Stimulated activated CD8-positive, alpha-beta memory T cell treated with anti-CD3 and anti-CD28 coated beads, Interleukin-15, amount 100 ng/mL, for 1 hour (primary cell): ENCODE data around the gene HINT3.
"Not testable (repeated sequence)": the region's sequence is repeated elsewhere in the genome, so short reads cannot be mapped to it uniquely, and the experiment has no call there.

Experiments
- DNase-seq: peaks from one replicate; pipeline ENCODE4 v3.0.0-alpha.2; 2020; ENCODE audit warnings: low read depth

Gene HINT3

GRCh38 chr6:125956506-125957390 lies at the start of gene HINT3:
Gene HINT3 (plus strand): TSS chr6:125956770. CDS start chr6:125956978, 208 bp downstream.
- peak; percentile 97 for DNase-seq

- no peak for DNase-seq
Measured at GRCh38 chr6:125910527-125910926, 46.0 kb upstream of the HINT3 start.

- not testable (repeated sequence) for DNase-seq
Measured at GRCh38 chr6:125911051-125911451, 45.5 kb upstream of the HINT3 start.

- DNase-seq: not testable (repeated sequence)
Measured at GRCh38 chr6:125912430-125912829, 44.1 kb upstream of the HINT3 start.

- no peak for DNase-seq
Measured at GRCh38 chr6:125913145-125913544, 43.4 kb upstream of the HINT3 start.

GRCh38 chr6:125913864-125914351 lies 42.7 kb upstream of the HINT3 start:
- no peak for DNase-seq

DNA sequence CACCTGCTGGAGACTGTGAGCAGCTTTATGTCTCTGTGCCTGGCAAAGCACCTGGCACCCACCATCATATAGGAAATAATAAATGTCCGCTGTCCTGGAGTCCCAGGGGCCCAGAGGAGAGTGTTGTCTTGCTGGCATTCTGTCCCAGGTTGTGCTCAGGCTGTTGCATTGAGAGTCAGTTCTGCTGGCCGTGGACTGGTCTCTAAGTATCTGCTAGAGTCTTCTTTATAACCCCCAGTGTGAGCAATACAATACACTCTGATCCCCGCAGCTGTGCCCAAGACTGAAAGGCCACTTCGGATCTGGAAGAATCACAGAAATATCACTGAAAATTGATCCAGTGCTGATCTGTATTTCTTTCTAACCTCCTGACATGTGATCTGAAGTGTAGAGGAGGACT lies 38.3 kb upstream of the HINT3 start:
- no peak for DNase-seq

DNA sequence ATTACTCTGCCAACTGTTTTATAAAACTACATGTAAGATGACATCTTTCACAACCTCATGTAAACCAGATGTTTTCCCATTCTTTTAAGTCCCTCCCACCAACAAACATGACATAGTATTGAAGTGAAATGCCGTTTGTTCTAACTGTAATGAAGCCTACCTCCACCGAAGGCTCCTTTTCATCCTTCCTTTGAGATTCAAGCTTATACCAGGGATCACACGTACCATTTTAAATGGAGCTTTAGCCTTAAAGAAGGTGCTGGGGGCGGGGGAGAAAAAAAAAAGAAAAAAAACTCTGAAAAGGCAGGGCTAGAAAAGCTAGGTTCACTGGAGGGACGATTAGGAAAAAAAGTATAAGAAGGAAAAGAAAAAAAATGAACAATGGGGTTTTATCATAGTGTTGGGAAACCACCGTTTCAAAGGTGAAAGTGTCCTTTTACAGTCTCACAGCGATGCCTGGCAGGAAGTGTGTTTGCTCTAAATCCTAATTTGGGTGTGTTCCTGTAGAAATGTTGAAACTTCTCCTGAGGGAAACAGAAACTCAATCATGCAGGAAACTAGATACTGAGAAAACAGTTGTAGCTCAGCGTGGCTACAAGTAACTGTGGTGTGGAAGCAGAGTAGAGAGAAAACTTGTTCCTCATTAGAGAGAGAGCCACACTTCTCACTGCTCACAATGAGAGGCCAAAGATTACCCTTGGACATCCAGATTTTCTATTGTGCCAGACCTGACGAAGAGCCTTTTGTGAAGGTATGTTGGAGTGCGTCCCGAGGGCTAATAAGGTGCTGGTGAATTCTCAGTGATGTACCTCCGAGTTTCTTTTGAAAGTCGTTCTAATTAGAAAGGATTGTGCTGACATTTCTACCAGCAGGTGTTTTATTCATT lies 37.6 kb upstream of the HINT3 start:
- no peak for DNase-seq

DNA sequence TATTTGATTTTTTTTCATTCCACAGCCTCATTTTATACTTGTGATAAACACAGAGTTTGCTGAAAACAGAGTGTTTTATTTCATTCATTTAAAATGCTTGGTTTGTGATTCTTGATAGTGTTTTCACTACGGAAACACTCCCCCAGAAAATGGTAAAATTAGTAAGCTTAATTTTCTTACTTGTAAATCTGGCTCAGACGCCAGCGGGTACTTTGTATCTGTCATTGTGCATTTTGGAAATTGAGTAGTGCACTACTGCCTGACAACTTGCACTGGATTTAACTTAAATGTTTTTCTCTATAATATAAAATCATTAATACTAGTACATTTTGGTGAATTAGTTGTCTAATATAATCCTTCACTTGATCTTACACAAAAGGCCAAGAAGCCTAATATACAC lies 37.0 kb upstream of the HINT3 start:
- no peak for DNase-seq

DNA sequence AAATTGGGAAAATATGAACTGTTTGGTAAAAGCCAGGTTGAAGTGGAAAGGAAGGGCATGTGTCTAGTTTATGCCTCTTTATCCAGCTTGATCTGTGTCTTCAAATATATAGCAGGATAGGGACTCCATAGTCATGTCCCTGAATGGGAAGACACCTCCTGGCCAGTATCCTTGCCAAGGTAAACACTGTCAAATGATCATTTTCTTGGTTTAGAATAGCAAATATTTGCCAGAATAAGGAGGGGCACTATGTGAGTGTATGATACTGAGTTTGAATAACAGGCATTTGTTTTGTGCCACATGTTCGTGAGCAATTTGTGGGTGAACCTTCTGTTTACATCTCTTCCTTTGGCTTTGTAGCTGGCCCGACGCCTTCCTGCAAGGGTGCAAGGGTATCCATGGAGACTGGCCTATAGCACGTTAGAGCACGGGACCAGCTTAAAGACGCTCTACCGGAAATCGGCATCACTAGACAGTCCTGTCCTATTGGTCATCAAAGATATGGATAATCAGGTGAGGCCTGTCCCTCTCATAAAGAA lies 34.2 kb upstream of the HINT3 start:
- no peak for DNase-seq

DNA sequence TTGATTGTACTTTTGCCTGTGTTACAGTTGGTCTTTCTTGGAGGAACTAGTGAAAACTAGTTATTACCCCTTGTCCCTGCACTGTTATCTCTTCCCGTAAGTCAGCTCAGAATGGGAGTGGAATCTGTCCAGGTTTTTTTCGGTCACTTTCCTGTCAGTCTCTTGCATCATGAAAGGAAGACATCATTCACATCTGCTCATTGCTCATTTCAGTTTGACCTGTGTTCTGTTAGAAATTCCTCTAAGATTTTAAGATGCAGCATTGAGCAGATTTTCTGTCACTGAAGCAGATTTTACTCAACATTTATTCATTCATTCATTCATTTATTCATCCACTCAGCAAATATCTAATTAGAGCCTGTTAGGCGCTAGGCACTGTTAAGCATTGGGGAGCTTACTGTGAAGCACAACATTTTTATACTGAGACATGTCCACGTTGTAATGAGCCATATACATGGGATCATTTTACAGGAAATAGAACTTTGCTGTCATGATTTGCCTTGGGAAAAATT lies 33.1 kb upstream of the HINT3 start:
- DNase-seq: no peak

GRCh38 chr6:125924169-125924568 lies 32.4 kb upstream of the HINT3 start:
- DNase-seq: no peak

- DNase-seq: no peak
Measured at GRCh38 chr6:125924697-125925358, 31.7 kb upstream of the HINT3 start.

GRCh38 chr6:125926711-125927110 lies 29.9 kb upstream of the HINT3 start:
- no peak for DNase-seq

DNA sequence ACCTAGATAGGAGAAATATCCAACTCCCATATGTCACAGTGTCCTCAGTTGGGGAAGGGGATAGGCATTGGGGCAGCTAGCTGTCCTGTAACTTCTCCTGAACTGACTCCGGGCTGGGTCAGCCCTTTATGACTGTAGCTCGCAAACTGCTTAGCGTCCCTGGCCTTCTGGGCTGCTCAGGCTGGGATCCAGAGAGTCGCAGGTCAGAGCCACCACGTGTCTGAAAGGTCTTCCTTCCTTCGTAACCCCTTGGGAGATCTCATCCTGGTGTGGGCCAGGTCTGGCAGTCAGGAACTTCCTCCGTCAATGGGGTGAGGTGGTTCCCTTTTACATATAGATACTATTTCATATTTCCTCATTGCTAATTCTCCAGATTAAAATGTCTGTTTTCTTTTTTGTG lies 28.8 kb upstream of the HINT3 start:
- no peak for DNase-seq

DNA sequence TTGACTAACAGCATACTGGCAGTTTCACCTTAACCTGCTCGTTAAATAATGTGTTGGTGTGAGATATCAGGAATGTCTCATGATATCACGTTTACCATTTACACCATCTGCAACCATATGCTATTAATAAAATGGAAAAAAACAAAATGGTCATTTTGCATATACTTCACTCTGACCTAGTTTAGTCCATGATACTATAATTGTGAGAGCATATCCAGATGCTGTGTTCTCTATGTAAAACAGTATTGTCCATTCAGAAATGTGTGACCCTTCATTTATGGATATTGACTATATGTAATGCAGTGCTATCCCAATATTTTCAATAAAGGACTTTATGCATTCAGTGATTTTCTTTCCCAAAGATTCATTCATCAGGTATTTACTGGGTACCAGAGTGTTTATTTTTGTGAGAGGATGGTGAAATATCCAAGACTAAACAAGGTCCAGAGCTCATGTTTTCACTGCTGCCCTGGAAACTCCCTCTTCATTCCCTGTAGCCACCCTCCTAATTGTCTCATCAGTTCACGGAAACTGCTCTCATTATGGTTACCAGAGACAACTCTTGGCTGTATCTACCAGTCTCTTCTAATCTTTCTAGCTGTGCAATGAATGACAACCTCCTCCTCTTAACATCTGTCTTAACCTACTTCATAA lies 25.7 kb upstream of the HINT3 start:
- DNase-seq: no peak

DNA sequence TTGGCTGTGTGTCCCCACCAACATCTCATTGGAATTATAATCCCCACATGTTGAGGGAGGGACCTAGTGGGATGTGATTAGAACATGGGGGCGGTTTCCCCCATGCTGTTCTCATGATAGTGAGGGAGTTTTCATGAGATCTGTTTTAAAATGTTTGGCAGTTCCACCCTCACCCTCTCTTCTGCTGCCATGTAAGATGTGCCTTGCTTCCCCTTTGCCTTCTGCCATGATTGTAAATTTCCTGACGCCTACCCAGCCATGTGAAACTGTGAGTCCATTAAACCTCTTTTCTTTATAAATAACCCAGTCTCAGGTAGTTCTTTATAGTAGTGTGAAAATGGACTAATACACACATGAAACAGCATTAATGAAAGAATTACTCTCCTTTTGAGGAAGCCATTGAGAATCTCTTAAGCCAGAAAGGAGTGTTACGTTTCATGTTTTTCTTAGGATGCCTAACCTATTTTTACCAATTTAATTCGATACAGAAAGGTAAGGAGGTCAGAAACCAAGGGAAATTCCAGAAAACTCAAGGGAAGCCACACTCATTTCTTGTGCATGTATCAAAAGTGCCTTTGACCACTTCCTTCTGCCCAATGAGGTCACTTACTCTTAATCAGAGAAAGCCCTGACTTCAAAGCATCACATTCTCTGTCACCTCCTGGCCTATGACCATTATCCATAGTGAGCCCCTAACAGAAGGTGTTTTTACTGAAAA lies 24.7 kb upstream of the HINT3 start:
- DNase-seq: no peak

- DNase-seq: no peak
Measured at GRCh38 chr6:125932451-125932795, 24.1 kb upstream of the HINT3 start.

DNA sequence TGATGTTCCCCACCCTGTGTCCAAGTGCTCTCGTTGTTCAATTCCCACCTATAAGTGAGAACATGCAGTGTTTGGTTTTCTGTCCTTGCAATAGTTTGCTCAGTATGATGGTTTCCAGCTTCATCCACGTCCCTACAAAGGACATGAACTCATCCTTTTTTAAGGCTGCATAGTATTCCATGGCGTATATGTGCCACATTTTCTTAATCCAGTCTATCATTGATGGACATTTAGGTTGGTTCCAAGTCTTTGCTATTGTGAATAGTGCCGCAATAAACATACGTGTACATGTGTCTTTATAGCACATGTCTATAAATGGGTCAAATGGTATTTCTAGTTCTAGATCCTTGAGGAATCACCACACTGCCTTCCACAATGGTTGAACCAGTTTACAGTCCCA lies 21.1 kb upstream of the HINT3 start:
- not testable (repeated sequence) for DNase-seq

DNA sequence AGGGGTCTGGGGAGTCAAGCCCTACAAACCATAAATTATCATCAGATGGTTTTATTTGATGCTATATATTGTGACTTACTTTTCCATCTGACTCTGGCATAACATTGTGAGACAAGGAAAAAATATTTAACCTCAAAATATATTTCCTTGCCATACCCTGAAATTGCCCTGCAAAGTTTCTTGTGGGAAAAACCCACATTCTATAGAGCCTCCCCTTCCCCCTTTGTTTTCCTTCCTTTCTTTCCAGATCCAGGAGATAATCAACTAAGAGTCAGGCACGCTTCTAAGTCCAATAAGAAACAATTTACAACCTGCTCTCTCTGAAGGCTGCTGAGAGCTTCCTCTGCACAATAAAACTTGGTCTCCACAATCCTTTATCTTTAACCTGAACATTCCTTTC lies 17.5 kb upstream of the HINT3 start:
- DNase-seq: no peak

- DNase-seq: no peak
Measured at GRCh38 chr6:125939791-125940190, 16.8 kb upstream of the HINT3 start.
